ENCODE measurements around the gene EAF1.
"Not testable (repeated sequence)": the region's sequence is repeated elsewhere in the genome, so short reads cannot be mapped to it uniquely, and the experiment has no call there.

Gene EAF1

GRCh38 chr3:15451216-15452113, 24.1 kb downstream of the EAF1 start:
- DNase-seq (ENCODE audit: low read depth in 2 of 2), result no peak

- DNase-seq (ENCODE audit: low read depth in 2 of 2), result no peak
These were observed 24.8 kb downstream of the EAF1 start for GRCh38 chr3:15452156-15452555.

- no peak for DNase-seq (ENCODE audit: low read depth in 2 of 2)
These were observed 25.6 kb downstream of the EAF1 start for GRCh38 chr3:15452961-15453360.

- no peak for DNase-seq (ENCODE audit: low read depth in 2 of 2)
These were observed 26.1 kb downstream of the EAF1 start for GRCh38 chr3:15453501-15453900.

- no peak for DNase-seq (ENCODE audit: low read depth in 2 of 2)
These were observed 26.7 kb downstream of the EAF1 start for GRCh38 chr3:15453991-15454625.

GRCh38 chr3:15454965-15455364, 27.6 kb downstream of the EAF1 start:
- DNase-seq (ENCODE audit: low read depth in 2 of 2), result no peak

GRCh38 chr3:15455756-15456155, 28.4 kb downstream of the EAF1 start:
- no peak for DNase-seq (ENCODE audit: low read depth in 2 of 2)

- DNase-seq (ENCODE audit: low read depth in 2 of 2), result no peak
These were observed 28.9 kb downstream of the EAF1 start for GRCh38 chr3:15456321-15456720.

- not testable (repeated sequence) for DNase-seq (ENCODE audit: low read depth in 2 of 2)
These were observed 29.5 kb downstream of the EAF1 start for GRCh38 chr3:15456915-15457314.

GRCh38 chr3:15458212-15458780, 30.9 kb downstream of the EAF1 start:
- DNase-seq (ENCODE audit: low read depth in 2 of 2), result no peak

GRCh38 chr3:15460891-15461531, 33.6 kb downstream of the EAF1 start:
- DNase-seq (ENCODE audit: low read depth in 2 of 2), result no peak

GRCh38 chr3:15462451-15462850, 35.1 kb downstream of the EAF1 start:
- no peak for DNase-seq (ENCODE audit: low read depth in 2 of 2)

GRCh38 chr3:15465876-15466585, 38.6 kb downstream of the EAF1 start:
- no peak for DNase-seq (ENCODE audit: low read depth in 2 of 2)

GRCh38 chr3:15467227-15468181, 40.1 kb downstream of the EAF1 start:
- no peak for DNase-seq (ENCODE audit: low read depth in 2 of 2)

- DNase-seq (ENCODE audit: low read depth in 2 of 2), result no peak
These were observed 42.9 kb downstream of the EAF1 start for GRCh38 chr3:15470261-15470660.

- DNase-seq (ENCODE audit: low read depth in 2 of 2), result no peak
These were observed 43.5 kb downstream of the EAF1 start for GRCh38 chr3:15470849-15471248.

- DNase-seq (ENCODE audit: low read depth in 2 of 2), result no peak
These were observed 44.5 kb downstream of the EAF1 start for GRCh38 chr3:15471861-15472260.

GRCh38 chr3:15475161-15475560, 47.8 kb downstream of the EAF1 start:
- no peak for DNase-seq (ENCODE audit: low read depth in 2 of 2)

- no peak for DNase-seq (ENCODE audit: low read depth in 2 of 2)
These were observed 49.0 kb downstream of the EAF1 start for GRCh38 chr3:15476378-15476777.

- DNase-seq (ENCODE audit: low read depth in 2 of 2), result no peak
These were observed 50.7 kb downstream of the EAF1 start for GRCh38 chr3:15477951-15478639.

Measured in stimulated activated CD8-positive, alpha-beta memory T cell treated with anti-CD3 and anti-CD28 coated beads, Interleukin-2, amount 100 ng/mL, for 48 hours (primary cell).